MM.1S (cell line): ENCODE measurements around the gene UGT1A4.

Experiments
- DNase-seq: peaks from one replicate; pipeline ENCODE4 v3.0.0-alpha.2; 2015
- H2AFZ ChIP-seq: fragments of 300-600 bp; sonication (generic); 2 replicates; pipeline ENCODE4 v1.6.0; 2016; ENCODE audit warnings: antibody characterized with exemption, low read length
- H3F3A ChIP-seq: fragments of 300-600 bp; sonication (generic); 2 replicates; pipeline ENCODE4 v1.6.1; 2016; ENCODE audit warnings: mild to moderate bottlenecking, antibody characterized with exemption, low read length, moderate library complexity, mixed read lengths; ENCODE audit not compliant: insufficient read depth
- H3K27ac ChIP-seq: fragments of 300-600 bp; sonication (generic); 2 replicates; pipeline ENCODE4 v1.5.1; 2016; ENCODE audit warnings: mild to moderate bottlenecking, low read length
- H3K27me3 ChIP-seq: fragments of 300-600 bp; sonication (generic); replicated peaks from 2 replicates; pipeline ENCODE4 v1.6.0; 2016; ENCODE audit warnings: low read length; ENCODE audit not compliant: insufficient read depth
- H3K36me3 ChIP-seq: fragments of 300-600 bp; sonication (generic); replicated peaks from 2 replicates; pipeline ENCODE4 v1.6.1; 2016; ENCODE audit warnings: mild to moderate bottlenecking, low read length, mixed read lengths; ENCODE audit not compliant: insufficient read depth
- H3K4me1 ChIP-seq: fragments of 300-600 bp; sonication (generic); 2 replicates; pipeline ENCODE4 v1.6.1; 2016; ENCODE audit warnings: low read length, mixed read lengths
- H3K4me2 ChIP-seq: fragments of 300-600 bp; sonication (generic); 2 replicates; pipeline ENCODE4 v1.6.0; 2016; ENCODE audit warnings: low read depth, low read length
- H3K4me3 ChIP-seq: fragments of 300-600 bp; sonication (generic); 2 replicates; pipeline ENCODE4 v1.5.1; 2016; ENCODE audit warnings: low read length, mixed read lengths
- H3K79me2 ChIP-seq: fragments of 300-600 bp; sonication (generic); 2 replicates; pipeline ENCODE4 v1.6.1; 2016; ENCODE audit warnings: mixed run types, low read length, mixed read lengths
- H3K9ac ChIP-seq: fragments of 300-600 bp; sonication (generic); 2 replicates; pipeline ENCODE4 v1.6.1; 2016; ENCODE audit warnings: low read length, mixed read lengths
- H3K9me2 ChIP-seq: fragments of 300-600 bp; sonication (generic); replicated peaks from 2 replicates; pipeline ENCODE4 v1.6.1; 2016; ENCODE audit warnings: mild to moderate bottlenecking, low read length, mixed read lengths; ENCODE audit not compliant: insufficient read depth
- H3K9me3 ChIP-seq: fragments of 300-600 bp; sonication (generic); replicated peaks from 2 replicates; pipeline ENCODE4 v1.6.1; 2016; ENCODE audit warnings: mild to moderate bottlenecking, low read length, mixed read lengths; ENCODE audit not compliant: insufficient read depth
- H4K20me1 ChIP-seq: fragments of 300-600 bp; sonication (generic); 2 replicates; pipeline ENCODE4 v1.6.1; 2016; ENCODE audit warnings: mild to moderate bottlenecking, low read length, moderate library complexity, mixed read lengths; ENCODE audit not compliant: insufficient read depth
- EZH2 ChIP-seq: fragments of 300-600 bp; sonication (generic); optimal IDR thresholded peaks from 2 replicates; pipeline ENCODE3; 2017; ENCODE audit warnings: low read depth, mild to moderate bottlenecking, antibody characterized with exemption, low read length, mixed read lengths
- EZH2phosphoT487 ChIP-seq: fragments of 300-600 bp; sonication (generic); IDR thresholded peaks from 2 replicates; pipeline ENCODE4 v1.6.1; 2018; ENCODE audit warnings: antibody characterized with exemption, low read length
- TF ChIP-seq, protein P1 (sequence below): fragments of 300-600 bp; sonication (generic); IDR thresholded peaks from 2 replicates; pipeline ENCODE4 v1.5.1; 2016; ENCODE audit warnings: antibody characterized with exemption, low read length, mixed read lengths

The UGT1A4 gene

DNA sequence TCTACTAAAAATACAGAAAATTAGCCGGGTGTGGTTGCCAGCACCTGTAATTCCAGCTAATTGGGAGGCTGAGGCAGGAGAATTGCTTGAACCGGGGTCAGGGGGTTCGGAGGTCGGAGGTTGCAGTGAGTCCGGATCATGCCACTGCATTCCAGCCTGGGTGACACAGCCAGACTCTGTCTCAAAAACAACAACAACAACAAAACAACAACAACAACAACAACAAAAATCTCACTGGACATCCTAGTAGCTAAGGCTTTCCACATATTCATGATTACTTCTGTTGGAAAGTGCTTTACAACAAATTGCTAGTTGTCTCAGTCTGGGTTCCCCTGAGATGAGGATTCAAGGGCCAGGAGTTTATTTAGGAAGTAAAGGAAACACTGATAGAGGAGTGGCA lies 55.3 kb downstream of the UGT1A4 start:
- no peak overlapping the region for H3K9ac ChIP-seq
- TF ChIP-seq EZH2phosphoT487 (no peak), EZH2 (no peak)
- TF ChIP-seq, protein P1, sequence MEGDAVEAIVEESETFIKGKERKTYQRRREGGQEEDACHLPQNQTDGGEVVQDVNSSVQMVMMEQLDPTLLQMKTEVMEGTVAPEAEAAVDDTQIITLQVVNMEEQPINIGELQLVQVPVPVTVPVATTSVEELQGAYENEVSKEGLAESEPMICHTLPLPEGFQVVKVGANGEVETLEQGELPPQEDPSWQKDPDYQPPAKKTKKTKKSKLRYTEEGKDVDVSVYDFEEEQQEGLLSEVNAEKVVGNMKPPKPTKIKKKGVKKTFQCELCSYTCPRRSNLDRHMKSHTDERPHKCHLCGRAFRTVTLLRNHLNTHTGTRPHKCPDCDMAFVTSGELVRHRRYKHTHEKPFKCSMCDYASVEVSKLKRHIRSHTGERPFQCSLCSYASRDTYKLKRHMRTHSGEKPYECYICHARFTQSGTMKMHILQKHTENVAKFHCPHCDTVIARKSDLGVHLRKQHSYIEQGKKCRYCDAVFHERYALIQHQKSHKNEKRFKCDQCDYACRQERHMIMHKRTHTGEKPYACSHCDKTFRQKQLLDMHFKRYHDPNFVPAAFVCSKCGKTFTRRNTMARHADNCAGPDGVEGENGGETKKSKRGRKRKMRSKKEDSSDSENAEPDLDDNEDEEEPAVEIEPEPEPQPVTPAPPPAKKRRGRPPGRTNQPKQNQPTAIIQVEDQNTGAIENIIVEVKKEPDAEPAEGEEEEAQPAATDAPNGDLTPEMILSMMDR = no peak
- no peaks in the 10 kb centered on the region for H3F3A ChIP-seq
- no peaks in the 10 kb centered on the region for H3K79me2 ChIP-seq
- H4K20me1 ChIP-seq = no peaks in the 10 kb centered on the region
- no peaks in the 10 kb centered on the region for H3K4me1 ChIP-seq
- H3K9me3 ChIP-seq = no peaks in the 10 kb centered on the region
- no peak overlapping the region for H3K4me2 ChIP-seq
- no peak overlapping the region for H2AFZ ChIP-seq
- H3K4me3 ChIP-seq = no peak overlapping the region
- no peaks in the 10 kb centered on the region for H3K27me3 ChIP-seq
- DNase-seq = no peak
- H3K27ac ChIP-seq = no peak overlapping the region
- no peaks in the 10 kb centered on the region for H3K9me2 ChIP-seq
- no peaks in the 10 kb centered on the region for H3K36me3 ChIP-seq

DNA sequence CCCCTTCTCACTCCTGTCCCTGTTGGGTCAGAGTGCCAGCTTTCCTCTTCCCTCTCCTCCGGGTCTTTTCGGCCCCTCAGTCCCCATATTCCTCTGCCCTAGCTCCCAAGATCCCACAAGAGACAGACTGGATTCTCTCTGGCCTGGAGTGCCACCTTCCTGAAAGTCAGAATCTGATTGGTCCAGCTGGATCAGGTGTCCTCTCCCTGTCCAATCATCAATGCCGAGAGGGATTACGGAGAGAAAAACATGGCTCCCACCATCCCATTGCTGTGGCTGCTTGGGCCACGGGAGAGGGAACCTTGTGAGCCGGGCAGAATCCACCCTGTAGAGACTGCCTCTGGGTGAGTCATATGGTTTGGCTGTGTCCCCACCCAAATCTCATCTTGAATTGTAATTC lies 56.9 kb downstream of the UGT1A4 start:
- no peaks in the 10 kb centered on the region for H3K36me3 ChIP-seq
- H4K20me1 ChIP-seq = no peaks in the 10 kb centered on the region
- H3K9ac ChIP-seq = no peak overlapping the region
- H3K4me1 ChIP-seq = no peaks in the 10 kb centered on the region
- no peak for DNase-seq
- no peaks in the 10 kb centered on the region for H3K27me3 ChIP-seq
- no peak overlapping the region for H3K4me2 ChIP-seq
- H3K9me3 ChIP-seq = no peaks in the 10 kb centered on the region
- H3F3A ChIP-seq = no peaks in the 10 kb centered on the region
- H3K27ac ChIP-seq = no peak overlapping the region
- H3K79me2 ChIP-seq = no peaks in the 10 kb centered on the region
- no peaks in the 10 kb centered on the region for H3K9me2 ChIP-seq
- H2AFZ ChIP-seq = no peak overlapping the region
- H3K4me3 ChIP-seq = no peak overlapping the region
- TF ChIP-seq, protein P1 = no peak
- TF ChIP-seq EZH2phosphoT487 (no peak), EZH2 (no peak)

DNA sequence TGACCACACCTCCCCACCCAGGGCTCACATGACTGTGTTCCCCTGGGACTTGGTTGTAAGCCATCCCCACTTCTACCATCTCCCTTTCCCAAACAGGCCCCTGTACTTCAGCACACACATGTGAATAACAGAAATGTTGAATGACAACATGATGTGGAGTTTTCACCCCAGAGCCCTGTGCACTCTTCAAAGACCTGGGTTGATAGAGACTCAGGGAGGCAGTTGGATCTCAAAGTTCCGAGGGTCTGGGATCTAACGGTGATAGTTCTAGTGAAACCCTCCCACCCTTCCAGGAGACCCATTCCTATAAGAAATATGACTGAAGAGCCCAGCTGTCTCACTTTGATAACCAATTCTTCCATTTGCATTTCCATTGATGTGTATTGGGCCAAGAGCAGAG lies 59.5 kb downstream of the UGT1A4 start, which contains the start of gene MROH2A:
Gene MROH2A, plus strand, starts transcription at position 301 of the 400 bp plus-strand sequence. CDS start 1,029 bp downstream, outside the sequence.
- Histone ChIP-seq H3K36me3 (no peaks in the 10 kb centered on the region), H3K4me1 (no peaks in the 10 kb centered on the region), H3K9ac (no peak within 1 kb of the TSS), H3K9me3 (no peaks in the 10 kb centered on the region), H3K4me2 (no peak within 1 kb of the TSS), H3F3A (no peaks in the 10 kb centered on the region), H4K20me1 (no peaks in the 10 kb centered on the region), H3K27me3 (no peaks in the 10 kb centered on the region), H3K27ac (no peak within 1 kb of the TSS), H3K4me3 (no peak within 1 kb of the TSS), H2AFZ (no peak within 1 kb of the TSS), H3K9me2 (no peaks in the 10 kb centered on the region), H3K79me2 (no peaks in the 10 kb centered on the region)
- TF ChIP-seq EZH2 = no peak
- TF ChIP-seq, protein P1 = no peak
- TF ChIP-seq EZH2phosphoT487 = no peak
- DNase-seq = no peak
